Thymus (tissue), 11 donors: ENCODE results near the gene FTSJ1. TPM values are rescaled to one million over a fixed set of nuclear protein-coding genes. Genes with fewer than 3 reads are reported as not detected.
A peak's percentile ranks its signal among the peaks of the same experiment; 100 is the strongest.
"Not testable (repeated sequence)": the region's sequence is repeated elsewhere in the genome, so short reads cannot be mapped to it uniquely, and the experiment has no call there.

Experiments used
- DNase-seq, 9 donors: peaks; one replicate each; pipeline ENCODE4 v3.0.0-alpha.2; 2013; ENCODE audit warnings: low spot score in 9 of 9, low read depth in 6 of 9, missing footprints in 1 of 9
- H3K27ac ChIP-seq, 2 donors: one replicate each; pipeline ENCODE4 v1.5.1; 2013; ENCODE audit warnings: control low read depth in 1 of 2, low read depth in 1 of 2, low read length in 1 of 2, mild to moderate bottlenecking in 1 of 2, moderate library complexity in 1 of 2
- H3K27me3 ChIP-seq, 2 donors: one replicate each; pipeline ENCODE4 v1.5.1; 2013; ENCODE audit warnings: low read length in 1 of 2; ENCODE audit not compliant: control insufficient read depth in 2 of 2, insufficient read depth in 1 of 2
- H3K36me3 ChIP-seq, 2 donors: one replicate each; pipeline ENCODE4 v1.5.1; 2013; ENCODE audit warnings: low read length in 1 of 2, mild to moderate bottlenecking in 1 of 2, moderate library complexity in 1 of 2; ENCODE audit not compliant: control insufficient read depth in 2 of 2, insufficient read depth in 2 of 2
- H3K4me1 ChIP-seq, 2 donors: one replicate each; pipeline ENCODE4 v1.5.1; 2013; ENCODE audit warnings: low read length in 2 of 2; ENCODE audit not compliant: control insufficient read depth in 2 of 2, insufficient read depth in 2 of 2
- H3K4me3 ChIP-seq, 2 donors: one replicate each; pipeline ENCODE4 v1.5.1; 2013; ENCODE audit warnings: low read length in 2 of 2, control low read depth in 1 of 2, mild to moderate bottlenecking in 1 of 2
- H3K9me3 ChIP-seq, 2 donors: one replicate each; pipeline ENCODE4 v1.5.1; 2013; ENCODE audit warnings: low read length in 1 of 2, mild to moderate bottlenecking in 1 of 2; ENCODE audit not compliant: control insufficient read depth in 2 of 2, insufficient read depth in 1 of 2
- WGBS: extraction: QIAGEN DNeasy Blood & Tissue Kit; methylation state at CpG from one replicate; pipeline ENCODE4 v1.1.7; 2013; 5-methylcytosine and 5-hydroxymethylcytosine counted together
- polyA plus RNA-seq: library from polyadenylated mRNA; stranded (reverse); fragments of 200-250 nt; gene quantifications from one replicate; pipeline ENCODE4 v1.2.3, GENCODE V29; 2013
- total RNA-seq: library from RNA; stranded (reverse); fragments of 120-200 nt; gene quantifications from one replicate; pipeline ENCODE4 v1.2.4, GENCODE V29; 2013
- donor health status: healthy.

FTSJ1 gene
- total and polyA plus RNA-seq, 2 donors, result 34.2 to 54.3 TPM

- WGBS, result 46% methylated on average over 2 of the region's 2 CpGs
- Histone ChIP-seq H3K4me3 (peak overlapping the region in 1 of 2 donors; percentile 69), H3K27ac (peak overlapping the region in 1 of 2 donors; percentile 79)
These were observed 45.0 kb downstream of the FTSJ1 start for GRCh38 chrX:48520976-48521352.

GRCh38 chrX:48521353-48522243 is 45.6 kb downstream of the FTSJ1 start, which contains the start of gene EBP:
TSS of gene EBP (plus strand) at chrX:48521808. CDS start at chrX:48523772, 1,964 bp downstream.
- H3K9me3 ChIP-seq, result no peaks in the 10 kb centered on the region
- peak within 1 kb of the TSS; percentile 62 to 69 for H3K4me3 ChIP-seq
- DNase-seq, result peak; percentile 66 to 95 (median 87)
- H3K4me1 ChIP-seq, result peaks cover 3 to 25% of the 10 kb centered on the region in 2 donors
- no peaks in the 10 kb centered on the region for H3K27me3 ChIP-seq
- under 1% methylated on average over 65 of the region's 66 CpGs for WGBS
- H3K36me3 ChIP-seq, result peaks cover 0 to 2% of the 10 kb centered on the region in 2 donors
- peak within 1 kb of the TSS; percentile 58 to 79 for H3K27ac ChIP-seq

More at GRCh38 chrX:48520976-48521352, 45.0 kb downstream of the FTSJ1 start:
- no peaks in the 10 kb centered on the region for H3K36me3 ChIP-seq
- H3K27me3 ChIP-seq, result no peaks in the 10 kb centered on the region
- H3K4me1 ChIP-seq, result peaks cover 3 to 25% of the 10 kb centered on the region in 2 donors
- DNase-seq, result no peak
- no peaks in the 10 kb centered on the region for H3K9me3 ChIP-seq

- WGBS, result 11% methylated on average over 10 of the region's 10 CpGs
- H3K4me3 ChIP-seq, result peak overlapping the region; percentile 62 to 69
- H3K9me3 ChIP-seq, result no peaks in the 10 kb centered on the region
- H3K36me3 ChIP-seq, result peaks cover 4 to 8% of the 10 kb centered on the region in 2 donors
- H3K27me3 ChIP-seq, result no peaks in the 10 kb centered on the region
- peak overlapping the region; percentile 41 to 47 for H3K27ac ChIP-seq
- peaks cover 3 to 21% of the 10 kb centered on the region in 2 donors for H3K4me1 ChIP-seq
- no peak for DNase-seq
These were observed 46.3 kb downstream of the FTSJ1 start for GRCh38 chrX:48522291-48522690.

- no peaks in the 10 kb centered on the region for H3K27me3 ChIP-seq
- peaks cover 3 to 21% of the 10 kb centered on the region in 2 donors for H3K4me1 ChIP-seq
- WGBS, result 91% methylated on average over 12 of the region's 12 CpGs
- DNase-seq, result no peak
- H3K27ac ChIP-seq, result no peak overlapping the region
- no peaks in the 10 kb centered on the region for H3K9me3 ChIP-seq
- H3K4me3 ChIP-seq, result no peak overlapping the region
- peaks cover 11 to 18% of the 10 kb centered on the region in 2 donors for H3K36me3 ChIP-seq
These were observed 47.7 kb downstream of the FTSJ1 start for GRCh38 chrX:48523682-48524081.

GRCh38 chrX:48525853-48526252 is 49.9 kb downstream of the FTSJ1 start:
- not testable (repeated sequence) for DNase-seq, H3K27me3 ChIP-seq, H3K4me3 ChIP-seq, H3K9me3 ChIP-seq, H3K27ac ChIP-seq
- WGBS, result over 99% methylated on average over 8 of the region's 8 CpGs
- Histone ChIP-seq H3K4me1 (peaks cover 0 to 10% of the 10 kb centered on the region in 2 donors), H3K36me3 (peaks cover 12 to 20% of the 10 kb centered on the region in 2 donors)

GRCh38 chrX:48530736-48531135 is 54.7 kb downstream of the FTSJ1 start:
- Histone ChIP-seq H3K9me3 (no peaks in the 10 kb centered on the region), H3K36me3 (peaks cover 12 to 20% of the 10 kb centered on the region in 2 donors), H3K4me3 (no peak overlapping the region), H3K4me1 (no peaks in the 10 kb centered on the region), H3K27ac (no peak overlapping the region), H3K27me3 (no peaks in the 10 kb centered on the region)
- WGBS, result 95% methylated on average over 3 of the region's 3 CpGs
- no peak for DNase-seq

GRCh38 chrX:48531358-48531959 is 55.5 kb downstream of the FTSJ1 start:
- Histone ChIP-seq H3K4me3 (no peak overlapping the region), H3K27me3 (no peaks in the 10 kb centered on the region), H3K4me1 (no peaks in the 10 kb centered on the region), H3K27ac (no peak overlapping the region), H3K9me3 (no peaks in the 10 kb centered on the region), H3K36me3 (peaks cover 12 to 20% of the 10 kb centered on the region in 2 donors)
- DNase-seq, result no peak
- 95% methylated on average over 5 of the region's 5 CpGs for WGBS

GRCh38 chrX:48532161-48532560 is 56.2 kb downstream of the FTSJ1 start:
- 96% methylated on average over 1 of the region's 1 CpG for WGBS
- H3K36me3 ChIP-seq, result peaks cover 9 to 13% of the 10 kb centered on the region in 2 donors
- H3K27ac ChIP-seq, result no peak overlapping the region
- no peak overlapping the region for H3K4me3 ChIP-seq
- no peak for DNase-seq
- H3K4me1 ChIP-seq, result no peaks in the 10 kb centered on the region
- no peaks in the 10 kb centered on the region for H3K27me3 ChIP-seq
- H3K9me3 ChIP-seq, result no peaks in the 10 kb centered on the region

GRCh38 chrX:48533165-48533564 is 57.2 kb downstream of the FTSJ1 start:
- no peaks in the 10 kb centered on the region for H3K4me1 ChIP-seq
- peaks cover 6 to 7% of the 10 kb centered on the region in 2 donors for H3K36me3 ChIP-seq
- no peak overlapping the region for H3K4me3 ChIP-seq
- H3K9me3 ChIP-seq, result no peaks in the 10 kb centered on the region
- 93% methylated on average over 3 of the region's 3 CpGs for WGBS
- no peak overlapping the region for H3K27ac ChIP-seq
- DNase-seq, result no peak
- H3K27me3 ChIP-seq, result no peaks in the 10 kb centered on the region
